Measurements from ENCODE around the gene ADAT3.

GRCh38 chr19:1912760-1913505, 7.7 kb downstream of the ADAT3 start:
- TF ChIP-seq CTCF (IDR thresholded peaks at IDR 0.05), result no peak
- TF ChIP-seq EZH2 (IDR thresholded peaks at IDR 0.05; ENCODE audit: borderline replicate concordance, insufficient read depth, low read depth, low read length, poor library complexity, severe bottlenecking), result no peak
